HG03280 (cell line): ENCODE results near the gene CCDC197.
A peak's percentile ranks its signal among the peaks of the same experiment; 100 is the strongest.

Source experiments
- ATAC-seq: cut with Tn5 transposase; IDR thresholded peaks from one replicate; pipeline ENCODE4 v1.9.1; 2021; ENCODE audit warnings: mild to moderate bottlenecking, moderate library complexity; ENCODE audit not compliant: unreplicated experiment

The CCDC197 gene

GRCh38 chr14:93976477-93977057 is 20.5 kb upstream of the CCDC197 start, which contains the start of gene ASB2:
Gene ASB2 (minus strand): TSS chr14:93976570. CDS start chr14:93964539, 12,031 bp downstream.
- peak; percentile 10 for ATAC-seq

- ATAC-seq, result no peak
These were observed 19.9 kb upstream of the CCDC197 start for GRCh38 chr14:93977171-93977570.

- ATAC-seq, result no peak
These were observed 19.1 kb upstream of the CCDC197 start for GRCh38 chr14:93977790-93978581.

- no peak for ATAC-seq
These were observed 18.4 kb upstream of the CCDC197 start for GRCh38 chr14:93978735-93979134.

GRCh38 chr14:93980456-93981201 is 16.5 kb upstream of the CCDC197 start:
- no peak for ATAC-seq

- no peak for ATAC-seq
These were observed 15.5 kb upstream of the CCDC197 start for GRCh38 chr14:93981316-93982229.

- ATAC-seq, result no peak
These were observed 14.7 kb upstream of the CCDC197 start for GRCh38 chr14:93982230-93983007.

- no peak for ATAC-seq
These were observed 13.0 kb upstream of the CCDC197 start for GRCh38 chr14:93984070-93984469.

- no peak for ATAC-seq
These were observed 12.1 kb upstream of the CCDC197 start for GRCh38 chr14:93984987-93985410.

- no peak for ATAC-seq
These were observed 10.1 kb upstream of the CCDC197 start for GRCh38 chr14:93986955-93987354.

- no peak for ATAC-seq
These were observed 9.7 kb upstream of the CCDC197 start for GRCh38 chr14:93987376-93987775.

GRCh38 chr14:93987815-93988476 is 9.2 kb upstream of the CCDC197 start:
- ATAC-seq, result no peak

GRCh38 chr14:93989939-93990338 is 7.2 kb upstream of the CCDC197 start:
- no peak for ATAC-seq

- no peak for ATAC-seq
These were observed 5.9 kb upstream of the CCDC197 start for GRCh38 chr14:93991212-93991611.

GRCh38 chr14:93991649-93992048 is 5.5 kb upstream of the CCDC197 start:
- ATAC-seq, result no peak

GRCh38 chr14:93993382-93993781 is 3.7 kb upstream of the CCDC197 start:
- no peak for ATAC-seq

GRCh38 chr14:93994919-93995682 is 2.0 kb upstream of the CCDC197 start:
- ATAC-seq, result no peak

GRCh38 chr14:93996130-93996695 is 888 bp upstream of the CCDC197 start:
- no peak for ATAC-seq
